Activated T-helper 1 cell treated with Interleukin-2 at 50 U/mL for 16 hours (primary cell): ENCODE results near the gene OR4F15.
"Not testable (repeated sequence)": the region's sequence is repeated elsewhere in the genome, so short reads cannot be mapped to it uniquely, and the experiment has no call there.

ENCODE experiments used
- DNase-seq: peaks from one replicate; pipeline ENCODE4 v3.0.0-alpha.2; 2020; ENCODE audit warnings: low read depth

OR4F15 gene, protein sequence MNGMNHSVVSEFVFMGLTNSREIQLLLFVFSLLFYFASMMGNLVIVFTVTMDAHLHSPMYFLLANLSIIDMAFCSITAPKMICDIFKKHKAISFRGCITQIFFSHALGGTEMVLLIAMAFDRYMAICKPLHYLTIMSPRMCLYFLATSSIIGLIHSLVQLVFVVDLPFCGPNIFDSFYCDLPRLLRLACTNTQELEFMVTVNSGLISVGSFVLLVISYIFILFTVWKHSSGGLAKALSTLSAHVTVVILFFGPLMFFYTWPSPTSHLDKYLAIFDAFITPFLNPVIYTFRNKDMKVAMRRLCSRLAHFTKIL

GRCh38 chr15:101811902-101812301 is at the start of gene OR4F15:
Gene OR4F15 (plus strand): TSS chr15:101812202. CDS start chr15:101818187, 5,985 bp downstream.
- no peak for DNase-seq

- DNase-seq, result not testable (repeated sequence)
These were observed 47.2 kb upstream of the OR4F15 start for GRCh38 chr15:101764669-101765339.

GRCh38 chr15:101765340-101765671 is 46.7 kb upstream of the OR4F15 start:
- not testable (repeated sequence) for DNase-seq

GRCh38 chr15:101765772-101766456 is 46.1 kb upstream of the OR4F15 start:
- no peak for DNase-seq

DNA sequence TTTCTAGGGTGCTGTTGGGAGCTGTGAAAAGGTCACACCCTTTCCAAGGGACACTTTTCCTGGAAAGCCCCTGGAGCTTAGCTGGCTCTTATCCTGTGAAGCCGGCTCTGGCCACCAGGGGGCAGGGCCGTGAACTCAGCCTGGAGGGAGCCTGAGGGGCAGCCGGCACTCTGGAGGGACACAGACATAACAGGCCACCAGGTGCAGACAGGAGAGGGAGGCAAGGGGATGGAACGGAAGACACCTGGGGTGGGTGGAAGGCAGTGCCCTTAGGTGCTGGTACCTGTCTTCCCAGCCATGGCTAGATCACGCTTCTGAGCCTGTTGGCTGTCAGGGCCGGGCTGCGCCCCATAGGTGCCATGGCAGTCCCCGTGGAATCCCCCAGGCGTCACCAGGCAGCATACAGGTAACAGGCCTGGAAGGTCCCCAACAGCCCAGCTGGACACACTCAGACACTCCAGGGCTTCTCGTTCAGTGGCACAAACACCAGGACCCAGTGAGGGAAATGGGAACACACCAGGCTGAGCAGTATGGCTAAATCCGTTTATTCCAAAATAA is 44.8 kb upstream of the OR4F15 start:
- not testable (repeated sequence) for DNase-seq

GRCh38 chr15:101772921-101773320 is 39.1 kb upstream of the OR4F15 start:
- no peak for DNase-seq

DNA sequence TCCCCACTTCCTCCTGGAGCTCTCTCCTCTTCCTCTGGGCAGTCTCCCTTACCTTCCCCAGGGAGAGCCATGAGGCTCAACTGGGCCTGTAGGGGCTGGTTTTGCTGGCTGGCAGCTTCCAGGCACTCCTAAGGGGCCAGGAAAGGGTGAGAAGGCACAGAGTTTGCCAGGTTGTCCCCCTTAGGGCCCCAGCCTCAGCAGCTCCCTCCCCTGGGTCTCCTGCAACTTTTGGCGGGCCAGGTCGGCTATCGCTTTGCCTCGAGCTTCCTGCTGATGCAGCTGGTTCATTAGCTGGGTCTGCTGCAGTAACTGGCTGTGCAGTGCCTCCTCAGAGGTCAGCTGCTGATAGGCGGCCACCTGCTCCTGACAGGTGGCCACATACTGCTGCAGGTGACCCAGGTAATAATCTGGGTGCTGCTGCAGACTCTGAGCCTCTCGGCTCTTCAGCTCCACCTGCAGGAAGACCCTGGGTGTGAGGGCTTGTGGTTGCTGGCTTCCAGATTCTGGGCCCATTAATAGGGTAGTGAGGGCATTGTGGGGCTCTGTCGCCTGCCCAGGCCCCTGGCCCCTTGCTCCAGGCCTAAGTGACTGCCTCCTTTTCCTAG is 38.4 kb upstream of the OR4F15 start:
- no peak for DNase-seq

- no peak for DNase-seq
These were observed 36.9 kb upstream of the OR4F15 start for GRCh38 chr15:101775136-101775535.

GRCh38 chr15:101778576-101778975 is 33.4 kb upstream of the OR4F15 start:
- DNase-seq, result not testable (repeated sequence)

DNA sequence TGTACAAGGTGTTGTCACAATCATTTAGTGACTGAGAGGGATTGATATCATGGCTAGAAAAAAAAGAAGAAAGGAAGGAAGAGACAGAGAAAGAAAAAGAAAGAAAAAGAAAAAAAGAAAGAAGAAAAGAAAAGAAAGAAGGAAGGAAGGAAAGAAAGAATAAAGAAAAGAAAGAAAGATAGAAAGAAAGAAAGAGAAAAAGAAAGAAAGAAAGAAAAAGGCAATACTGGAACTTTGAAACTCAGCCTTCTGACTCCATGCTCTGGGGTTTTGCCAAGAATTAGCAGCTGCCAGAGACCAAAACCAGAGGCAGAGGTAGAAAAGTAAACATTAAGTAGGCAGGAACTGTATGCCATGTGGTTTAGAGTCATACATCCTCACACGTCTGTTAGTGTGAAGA is 31.8 kb upstream of the OR4F15 start:
- DNase-seq, result not testable (repeated sequence)

DNA sequence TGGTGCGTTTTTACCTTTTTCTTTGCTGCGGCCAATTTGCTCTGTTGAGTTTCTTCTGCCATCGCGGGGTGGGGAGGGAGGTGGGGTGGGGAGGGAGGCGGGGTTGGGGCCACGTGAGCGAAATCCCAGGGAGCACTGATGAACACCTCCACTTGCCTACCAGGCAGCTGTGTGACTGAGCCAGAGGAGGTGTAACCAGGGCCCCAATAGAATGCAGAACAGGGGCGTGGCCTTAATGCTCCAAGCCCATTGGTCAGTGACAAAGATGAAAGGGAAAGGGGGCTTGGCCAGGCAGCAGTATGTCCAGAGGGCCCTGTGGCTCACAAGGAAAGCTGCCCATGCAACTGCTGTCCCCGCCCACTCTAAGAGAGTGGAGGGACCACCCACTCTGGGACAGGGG is 30.1 kb upstream of the OR4F15 start:
- no peak for DNase-seq

DNA sequence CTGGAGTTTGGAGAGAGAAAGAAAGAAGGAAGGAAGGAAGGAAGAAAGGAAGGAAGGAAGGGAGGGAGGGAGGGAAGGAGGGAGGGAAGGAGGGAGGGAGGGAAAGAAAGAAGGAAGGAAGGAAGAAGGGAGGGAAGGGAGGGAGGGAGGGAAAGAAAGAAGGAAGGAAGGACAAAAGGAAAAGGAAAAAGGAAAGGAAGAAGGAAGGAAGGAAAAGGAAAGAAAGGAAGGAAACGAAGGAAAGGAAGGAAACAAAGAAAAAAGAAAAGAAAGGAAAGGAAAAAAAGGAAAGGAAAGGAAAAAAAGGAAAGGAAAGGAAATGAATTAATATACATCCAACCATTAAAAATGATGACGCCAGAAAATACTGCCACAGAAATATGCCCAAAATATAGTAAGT is 27.4 kb upstream of the OR4F15 start:
- no peak for DNase-seq

GRCh38 chr15:101786422-101786821 is 25.6 kb upstream of the OR4F15 start:
- DNase-seq, result not testable (repeated sequence)

- DNase-seq, result not testable (repeated sequence)
These were observed 24.0 kb upstream of the OR4F15 start for GRCh38 chr15:101788001-101788400.

GRCh38 chr15:101788503-101789269 is 23.3 kb upstream of the OR4F15 start:
- not testable (repeated sequence) for DNase-seq

GRCh38 chr15:101790748-101791147 is 21.3 kb upstream of the OR4F15 start:
- not testable (repeated sequence) for DNase-seq

- not testable (repeated sequence) for DNase-seq
These were observed 18.0 kb upstream of the OR4F15 start for GRCh38 chr15:101793981-101794380.

- DNase-seq, result no peak
These were observed 16.5 kb upstream of the OR4F15 start for GRCh38 chr15:101795455-101795854.

GRCh38 chr15:101799665-101800064 is 12.3 kb upstream of the OR4F15 start:
- DNase-seq, result no peak

DNA sequence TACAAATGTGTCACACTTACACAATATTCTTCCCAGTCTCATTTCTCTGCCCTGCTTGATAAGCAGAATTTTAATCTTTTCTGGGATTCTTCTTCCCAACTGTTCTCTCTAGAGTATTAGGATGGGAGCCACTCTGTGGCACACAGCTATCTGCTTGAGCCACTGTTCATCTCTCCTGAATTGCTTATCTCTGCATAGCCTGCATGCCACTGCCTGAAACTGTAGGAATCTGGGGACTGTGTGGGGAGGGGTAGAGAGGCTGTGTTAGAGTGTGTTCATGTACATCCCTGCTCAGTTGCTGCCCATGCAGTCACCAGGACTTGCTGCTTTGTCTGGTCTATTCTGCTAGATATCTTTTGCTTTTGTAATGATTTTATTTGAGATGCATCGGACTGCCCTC is 11.0 kb upstream of the OR4F15 start:
- DNase-seq, result no peak

GRCh38 chr15:101803209-101803608 is 8.8 kb upstream of the OR4F15 start, which contains the start of gene OR4F6:
Gene OR4F6 (plus strand): TSS chr15:101803509. CDS start chr15:101805720, 2,211 bp downstream.
- no peak for DNase-seq
